GM12878 (cell line): ENCODE measurements around the gene OR51D1. TPM values are rescaled to one million over a fixed set of nuclear protein-coding genes. Genes with fewer than 3 reads are reported as not detected.
A peak's percentile ranks its signal among the peaks of the same experiment; 100 is the strongest.

ENCODE experiments used
- BHLHE40 ChIP-seq, 2 experiments: fragments of 450-650 bp in 1 of 2; IDR thresholded peaks; 2 replicates each; pipeline ENCODE4 v1.6.1; 2011 to 2017; ENCODE audit warnings: low read depth in 2 of 2, borderline replicate concordance in 1 of 2, improper control_type of control experiment in 1 of 2, low read length in 1 of 2, mild to moderate bottlenecking in 1 of 2
- CEBPZ ChIP-seq: fragments of 150-350 bp; IDR thresholded peaks from 2 replicates; pipeline ENCODE4 v1.6.1; 2016; ENCODE audit warnings: low read depth, low read length
- CTCF ChIP-seq, 3 experiments: IDR thresholded peaks in 2 of 3; conservative IDR thresholded peaks in 1 of 3; 2 replicates each; pipeline ENCODE4 v1.5.1; 2011; ENCODE audit warnings: low read depth in 3 of 3, low read length in 3 of 3, mild to moderate bottlenecking in 3 of 3, control low read depth in 2 of 3, moderate library complexity in 2 of 3, inconsistent platforms in 1 of 3, mixed read lengths in 1 of 3; ENCODE audit not compliant: control insufficient read depth in 2 of 3, insufficient read depth in 1 of 3; ENCODE audit errors: extremely low read depth in 1 of 3
- KLF5 ChIP-seq: fragments of 450-650 bp; IDR thresholded peaks from 2 replicates; pipeline ENCODE4 v1.6.1; 2014; ENCODE audit warnings: mild to moderate bottlenecking; ENCODE audit not compliant: partially characterized antibody
- polyA plus RNA-seq, 11 experiments: library from polyadenylated mRNA; depleted of rRNA in 4 of 11; unstranded in 6 of 11; stranded (reverse) in 5 of 11; fragments of >200 nt; fragmentation: Nextera tagmentation in 4 of 11; fragmentation: Illumina TruSeq in 1 of 11; extraction: Ambion mirVana in 4 of 11; extraction: Trizol in 1 of 11; gene quantifications; 1 replicate in 1 of 11; 2 replicates in 10 of 11; pipeline versions ENCODE4 v1.2.1 to v1.2.3, GENCODE V29; 2011 to 2016; ENCODE audit warnings: inconsistent platforms in 2 of 11, missing spikeins in 2 of 11, low read depth in 1 of 11
- total RNA-seq, 4 experiments: library from RNA; depleted of rRNA in 3 of 4; stranded (reverse); fragments of >200 nt in 3 of 4; fragmentation: Illumina TruSeq in 1 of 4; extraction: Trizol in 1 of 4; gene quantifications; 2 replicates each; pipeline versions ENCODE4 v1.2.1 to v1.2.3, GENCODE V29; 2013 to 2021

Gene OR51D1
- total and polyA plus RNA-seq, 10 of the 15 experiments (the other 5 are each of a cell fraction or from before 2014, with no cell fraction given), result 0.06 TPM; not detected in 9

- peak; percentile 71; the same call in 1 of the 2 replicates for TF ChIP-seq CEBPZ
- no peak for TF ChIP-seq BHLHE40 (IDR thresholded peaks at IDR 0.05; ENCODE audit: borderline replicate concordance in 1 of 2, low read depth in 2 of 2, low read length in 1 of 2)
- TF ChIP-seq CTCF (IDR thresholded peaks at IDR 0.05 in 2 of 3, conservative IDR thresholded peaks at IDR 0.05 in 1 of 3; ENCODE audit: control insufficient read depth in 2 of 3, extremely low read depth in 1 of 3, insufficient read depth in 1 of 3, low read depth in 3 of 3, low read length in 3 of 3), result no peak
- peak; percentile 27 for TF ChIP-seq KLF5
Measured at GRCh38 chr11:4607781-4608666, 29.3 kb upstream of the OR51D1 start, which contains the start of gene TRIM68 (continued).
